Bone marrow (tissue), 2 donors: ENCODE results near the gene ARMH2.

Source experiments
- DNase-seq, 2 donors: peaks; one replicate each; lab custom pipeline; 2025; lab: John Stamatoyannopoulos, UW

The ARMH2 gene

DNA sequence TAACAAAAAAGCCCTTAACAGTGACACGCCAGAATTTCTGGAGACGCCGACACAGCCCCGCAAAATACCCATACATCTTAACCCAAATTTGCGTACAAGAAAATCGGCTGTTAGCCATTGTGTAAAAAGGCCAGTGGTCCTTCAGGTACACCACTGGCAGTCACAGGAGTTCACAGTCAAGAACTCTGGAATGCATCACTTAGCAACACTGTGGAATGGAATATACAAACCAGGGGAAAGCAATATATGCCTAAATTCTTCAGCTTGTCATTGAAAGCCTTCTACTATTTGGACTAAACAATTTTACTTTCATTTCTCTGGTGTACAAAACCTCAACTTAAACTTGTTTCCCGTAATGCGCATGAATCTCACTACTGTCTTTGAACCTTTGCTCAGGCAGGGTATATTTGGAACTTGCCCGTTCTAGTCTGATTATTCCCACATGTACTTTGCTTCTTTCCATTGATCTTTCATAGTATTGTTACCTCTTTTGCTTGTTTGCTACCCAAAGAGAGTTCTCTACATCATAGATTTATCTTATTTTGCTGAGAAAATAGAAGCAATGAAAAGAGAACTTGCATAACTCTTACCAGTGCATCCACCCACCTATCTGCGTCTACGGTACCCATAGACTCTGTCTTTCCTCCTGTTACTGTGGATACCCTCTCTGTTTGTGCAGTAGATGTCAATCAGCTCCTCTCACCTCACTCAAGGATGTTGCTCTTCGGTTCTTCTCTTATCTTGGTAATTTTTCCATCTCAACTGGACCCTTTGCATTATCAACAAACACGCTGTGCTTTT lies at the start of gene ARMH2:
ARMH2 (minus strand) TSS at position 178 of the 801 bp plus-strand sequence; CDS start at position 118, 60 bp downstream.
- no peak for DNase-seq

DNA sequence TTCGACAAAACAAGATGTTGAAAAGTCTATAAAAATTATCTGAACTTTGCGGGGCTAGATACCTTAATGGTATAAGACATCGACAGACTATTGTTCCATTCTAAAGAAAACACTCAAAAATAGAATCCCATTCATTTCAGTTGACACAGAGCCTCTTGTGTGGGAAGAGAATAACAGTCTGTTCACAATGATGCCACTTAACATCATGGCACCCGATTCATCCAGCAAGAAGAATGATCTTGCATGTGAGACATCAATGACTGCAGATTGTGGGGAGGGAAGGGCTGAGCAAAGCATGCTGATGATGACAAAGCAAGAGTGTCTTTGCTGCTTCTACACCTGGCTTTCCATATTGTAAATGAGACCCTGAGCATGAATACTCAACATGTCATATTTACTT lies 49.7 kb upstream of the ARMH2 start:
- no peak for DNase-seq

DNA sequence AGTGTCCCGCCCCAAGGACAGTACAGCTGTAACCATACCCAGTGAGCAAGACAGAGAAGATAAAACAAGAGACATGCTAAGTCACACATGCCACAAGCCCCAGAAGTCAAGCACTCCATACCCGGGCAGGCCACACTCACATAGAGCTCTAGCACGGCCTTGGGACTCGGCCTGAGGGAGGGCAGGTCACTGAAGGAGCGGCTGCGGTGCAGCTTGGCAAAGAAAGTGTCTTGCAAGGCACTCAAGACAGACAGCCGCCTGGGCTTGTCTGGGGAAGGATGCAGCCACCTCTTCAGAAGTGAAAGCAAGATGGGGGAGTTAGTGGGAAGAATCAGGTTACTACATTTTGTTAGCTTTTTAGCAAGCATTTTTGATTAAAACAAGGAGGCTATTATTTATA lies 48.7 kb upstream of the ARMH2 start:
- no peak for DNase-seq

DNA sequence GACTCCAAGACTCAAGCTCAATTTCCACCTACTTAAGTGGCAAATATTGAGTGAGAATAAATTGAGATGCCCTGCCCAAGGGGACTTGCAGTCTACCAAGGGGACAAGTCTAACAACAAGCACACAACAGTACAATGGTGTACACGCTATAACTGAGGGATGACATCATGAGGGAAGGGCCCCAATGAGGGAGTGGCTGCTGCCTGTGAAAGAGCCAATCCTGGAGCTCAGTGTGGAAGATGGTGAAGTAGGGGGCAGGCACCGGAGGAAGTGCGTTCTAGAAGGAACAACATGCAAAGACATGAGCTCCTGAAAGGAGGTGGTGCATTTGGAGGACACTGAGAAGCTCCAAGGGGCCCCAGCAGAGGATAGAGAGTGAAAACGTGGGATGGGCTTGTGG lies 46.9 kb upstream of the ARMH2 start:
- DNase-seq = no peak

DNA sequence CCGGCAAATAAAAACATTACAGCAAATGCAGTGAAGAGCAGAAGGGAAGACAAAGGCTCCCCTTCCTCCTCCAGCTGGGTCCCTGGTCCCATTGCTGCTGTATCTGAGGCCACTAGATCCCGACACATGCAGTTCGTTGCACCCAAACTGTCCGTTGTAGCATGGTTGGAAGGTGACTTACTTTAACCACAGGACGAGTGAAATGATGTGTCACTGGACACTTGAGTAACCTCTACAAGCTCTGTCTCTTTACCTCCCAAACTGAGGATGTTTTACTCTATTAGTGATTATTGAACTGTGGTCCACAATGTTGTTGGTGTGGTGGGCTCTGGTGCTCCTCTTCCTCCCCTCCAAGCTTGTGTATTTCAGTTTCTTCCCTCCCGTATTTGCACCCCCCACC lies 46.2 kb upstream of the ARMH2 start:
- DNase-seq = no peak

DNA sequence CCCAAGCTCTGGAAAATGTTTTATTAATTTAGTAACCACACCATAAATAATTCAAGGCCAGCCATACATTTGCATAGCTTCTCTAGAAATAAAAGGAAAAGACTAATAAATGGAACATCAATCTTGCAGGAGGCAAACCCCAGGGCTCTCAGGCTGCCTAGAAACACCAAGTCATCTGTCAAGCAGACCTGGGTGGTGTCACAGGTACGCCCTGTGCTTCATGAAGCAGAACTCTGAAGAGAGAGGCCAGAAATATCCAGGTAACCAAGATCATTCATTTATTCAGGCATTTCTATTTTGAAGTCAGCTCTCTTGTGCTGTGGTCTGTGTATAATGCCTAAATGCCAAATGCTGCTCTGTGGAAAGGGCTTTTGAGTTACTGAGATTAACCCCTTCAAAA lies 45.3 kb upstream of the ARMH2 start:
- DNase-seq = no peak

DNA sequence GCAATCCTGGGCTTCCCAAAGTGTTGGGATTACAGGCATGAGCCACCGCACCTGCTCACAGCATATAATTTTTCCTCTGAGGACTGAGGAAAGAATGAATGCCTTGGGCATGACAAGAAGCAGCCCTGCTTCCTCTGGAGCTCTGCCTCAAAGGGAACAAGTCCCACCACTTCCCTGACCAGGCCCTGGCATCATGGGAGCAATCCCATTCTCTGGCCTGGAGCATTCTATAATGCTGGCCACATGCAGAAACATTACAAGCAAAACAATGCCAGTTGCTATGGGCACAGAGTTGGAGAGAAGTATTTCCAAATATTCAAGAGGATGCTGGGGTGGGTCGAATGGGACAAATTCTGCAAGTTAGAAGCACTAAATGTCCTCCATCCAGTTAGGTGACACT lies 41.5 kb upstream of the ARMH2 start:
- DNase-seq = no peak

DNA sequence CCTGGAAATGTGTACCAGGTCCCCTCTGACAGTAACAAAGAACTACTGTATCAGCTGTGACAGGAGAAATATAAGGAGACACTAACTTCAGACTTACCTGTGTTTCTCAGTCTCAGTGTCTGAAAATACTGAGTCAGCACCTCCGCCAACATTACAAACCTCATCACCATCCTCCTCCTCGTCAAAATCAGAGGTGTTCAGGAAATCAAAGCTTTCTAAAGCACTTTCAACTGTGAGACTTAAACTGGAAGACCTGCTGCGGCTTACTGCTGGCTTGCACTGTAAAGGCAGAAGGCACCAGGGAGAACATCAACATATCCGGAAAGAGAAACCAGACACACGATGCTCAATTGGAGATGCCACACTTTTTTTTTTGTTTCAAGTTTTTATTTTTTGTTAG lies 40.3 kb upstream of the ARMH2 start:
- DNase-seq = no peak

DNA sequence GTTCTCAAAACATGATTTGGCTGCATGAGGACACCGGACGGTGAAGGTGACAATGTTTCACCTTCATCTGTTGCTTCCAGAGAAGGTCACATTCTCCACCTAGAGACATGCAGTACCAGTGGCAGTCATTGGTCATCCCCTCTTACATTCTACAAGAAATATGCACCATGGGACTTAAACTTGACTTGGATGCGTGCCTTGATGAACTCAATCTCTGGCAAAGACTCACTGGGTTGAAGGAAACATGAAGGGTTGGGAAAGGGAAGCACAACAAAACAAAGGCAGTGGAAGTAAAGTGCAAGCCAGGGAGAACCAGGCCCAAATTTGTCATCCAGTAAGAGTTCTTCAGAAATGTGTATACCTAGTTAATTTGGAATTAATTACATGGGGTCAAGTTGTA lies 39.4 kb upstream of the ARMH2 start:
- DNase-seq = no peak

DNA sequence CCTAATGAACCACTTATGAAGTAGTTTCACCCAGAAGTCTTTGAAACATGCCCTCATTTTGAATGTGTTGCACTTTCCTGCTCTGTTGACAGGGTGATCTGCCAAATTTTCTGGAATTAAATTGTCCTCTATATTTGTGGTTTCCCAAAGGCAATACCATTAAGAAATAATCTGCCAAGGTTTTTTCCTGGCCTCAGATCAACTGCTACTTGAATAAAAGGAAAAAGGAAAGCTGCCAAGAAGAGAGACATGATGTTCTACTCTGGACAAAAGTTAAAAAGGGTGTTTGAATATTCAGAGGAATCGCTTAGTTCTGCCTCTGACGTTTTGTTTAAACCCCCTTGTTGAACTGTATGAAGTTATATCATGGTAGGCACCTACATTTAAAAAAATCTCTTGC lies 37.4 kb upstream of the ARMH2 start:
- DNase-seq = no peak

DNA sequence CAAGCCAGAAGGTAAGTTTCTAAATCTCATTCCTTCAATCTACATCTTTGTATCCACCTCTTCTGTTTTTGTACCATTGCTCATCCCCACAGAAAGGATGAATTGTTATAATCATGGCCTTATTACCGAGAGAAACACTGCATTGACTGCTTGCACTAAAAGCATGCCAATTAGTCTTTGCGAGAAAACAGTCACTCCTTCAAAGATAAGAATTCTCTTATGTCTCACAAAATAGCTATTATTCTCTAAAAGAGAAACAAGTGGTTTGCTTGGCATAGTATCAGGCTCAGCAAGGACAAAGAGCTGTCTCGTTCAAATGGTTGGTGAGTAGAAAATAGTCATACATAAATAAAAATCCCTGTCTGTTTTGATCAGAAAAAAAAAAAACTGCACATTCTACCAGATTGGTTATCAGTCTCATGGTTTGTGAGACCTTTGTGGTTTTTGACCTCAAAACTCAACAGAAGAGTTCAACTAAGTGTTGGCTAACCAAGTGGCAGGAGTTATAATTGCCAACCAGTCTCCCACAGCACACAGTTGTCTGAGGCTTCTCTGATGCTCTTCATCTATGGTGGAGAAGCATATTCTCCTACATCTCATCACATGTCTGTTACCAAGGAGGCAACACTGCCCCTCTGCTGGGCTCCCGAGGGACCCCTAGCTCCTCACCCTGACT lies 35.1 kb upstream of the ARMH2 start:
- no peak for DNase-seq

DNA sequence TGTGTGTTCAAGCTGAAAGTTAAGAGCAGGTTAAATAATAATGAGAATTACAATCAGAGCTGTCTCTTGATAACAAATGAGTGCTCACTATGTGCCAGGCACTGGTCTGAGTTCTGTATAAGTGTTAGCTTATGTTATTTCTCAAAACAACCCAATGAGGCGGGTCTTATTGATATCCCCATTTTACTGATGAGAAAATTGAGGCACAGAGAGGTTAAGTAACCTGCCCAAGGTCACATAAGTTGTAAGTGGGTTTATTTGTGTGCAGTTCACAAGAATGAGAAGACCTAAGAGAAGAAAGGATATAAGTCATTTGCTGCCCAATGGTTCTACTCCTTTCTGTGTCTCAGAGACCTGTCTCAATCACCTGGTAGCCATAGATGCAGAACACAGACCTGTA lies 34.1 kb upstream of the ARMH2 start:
- no peak for DNase-seq

DNA sequence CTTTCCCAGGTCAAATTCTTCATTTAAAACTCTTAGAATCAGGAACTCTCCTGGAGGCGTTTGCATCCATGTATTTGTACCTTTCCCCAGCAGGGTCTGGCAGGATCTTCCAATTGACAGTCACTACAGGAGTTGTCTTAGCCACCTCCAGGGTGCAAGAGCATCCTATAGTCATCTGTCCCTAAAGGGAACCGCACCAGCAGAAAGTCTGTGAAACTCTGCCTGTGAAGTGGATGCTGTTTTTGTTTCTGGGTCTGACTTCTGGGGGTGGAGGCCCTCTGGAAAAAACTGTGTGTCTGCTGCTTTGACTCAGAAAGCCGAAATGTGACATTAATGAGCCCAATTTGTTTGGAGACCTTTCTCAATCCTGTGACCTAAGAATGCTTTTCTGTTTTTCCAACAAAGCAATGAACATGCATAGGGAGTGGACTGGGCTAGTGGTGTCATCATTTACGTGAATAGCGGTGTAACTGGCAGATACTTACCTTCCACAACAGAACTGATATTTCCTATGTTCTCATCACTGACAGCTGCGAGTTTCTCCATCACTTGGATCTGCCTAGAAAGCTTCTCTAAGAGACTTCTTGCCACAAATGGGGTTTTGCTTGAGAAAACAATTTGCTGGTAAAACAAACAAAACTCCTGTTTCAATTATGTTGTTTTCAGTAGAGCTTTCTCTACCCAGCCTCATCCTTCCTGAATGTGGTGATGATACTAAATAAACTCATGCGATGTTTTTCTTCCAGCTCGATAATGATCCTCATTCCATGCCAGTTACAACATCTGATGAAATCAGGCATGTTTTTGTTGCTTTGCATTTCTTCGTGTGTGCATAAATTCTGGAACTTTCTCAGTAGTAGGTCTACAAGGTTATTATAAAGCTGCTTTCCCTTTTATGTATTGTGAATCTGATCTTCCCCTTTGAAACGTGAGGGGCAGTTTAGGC lies 33.3 kb upstream of the ARMH2 start:
- no peak for DNase-seq

DNA sequence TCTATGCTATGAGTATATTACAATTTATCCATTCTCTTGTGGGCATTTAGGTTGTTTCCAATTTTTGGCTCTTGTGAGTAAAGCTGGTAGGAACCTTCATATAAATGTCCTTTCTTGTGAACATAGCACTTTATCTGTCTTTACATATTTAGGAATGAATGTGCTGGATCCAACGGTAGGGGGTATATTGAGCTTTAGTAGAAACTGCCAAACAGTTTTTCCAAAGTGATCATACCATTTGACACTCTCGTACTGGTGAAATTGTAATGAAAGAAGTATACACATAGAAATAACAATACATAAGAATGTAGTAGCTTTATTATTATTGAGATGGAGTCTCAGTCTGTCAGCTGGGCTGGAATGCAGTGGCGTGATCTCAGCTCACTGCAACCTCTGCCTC lies 30.9 kb upstream of the ARMH2 start:
- no peak for DNase-seq

DNA sequence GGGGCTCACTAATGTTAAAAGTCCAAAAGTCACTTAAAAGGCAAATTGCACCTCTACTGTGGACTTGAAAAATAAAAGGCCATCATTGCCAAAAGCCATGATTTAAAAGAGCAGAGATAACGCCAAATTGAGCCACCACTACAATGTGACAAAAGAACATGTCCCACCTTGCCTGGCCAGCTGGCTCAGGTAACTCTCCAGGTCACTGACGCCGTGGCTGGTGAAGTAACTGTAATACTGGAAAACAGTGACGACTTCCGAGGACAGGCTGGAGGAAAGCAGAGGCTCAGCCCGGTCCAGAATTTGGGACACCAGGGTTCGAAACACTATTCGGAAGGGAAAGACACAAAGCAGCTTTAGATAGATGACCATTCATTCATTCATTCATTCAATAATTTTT lies 29.3 kb upstream of the ARMH2 start:
- DNase-seq = no peak

DNA sequence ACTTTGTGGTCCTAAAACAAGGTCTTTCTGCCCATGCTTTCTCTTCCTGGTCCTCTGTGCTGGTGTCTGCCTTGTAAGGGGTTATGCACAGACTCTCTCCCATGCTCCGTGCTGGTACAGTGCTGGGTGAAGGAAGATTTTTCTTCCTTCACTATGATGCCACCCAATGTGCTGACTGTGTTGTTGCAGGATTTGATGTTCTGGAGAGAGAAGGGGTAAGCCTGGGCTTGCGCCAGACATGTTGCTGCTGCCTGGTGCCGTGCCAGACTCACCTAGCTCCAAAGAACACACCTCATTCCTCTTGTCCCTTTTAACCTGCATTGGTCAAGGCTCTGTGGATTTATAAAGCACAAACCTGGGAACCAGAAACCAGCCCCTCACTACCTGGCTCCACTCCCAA lies 28.4 kb upstream of the ARMH2 start:
- no peak for DNase-seq

DNA sequence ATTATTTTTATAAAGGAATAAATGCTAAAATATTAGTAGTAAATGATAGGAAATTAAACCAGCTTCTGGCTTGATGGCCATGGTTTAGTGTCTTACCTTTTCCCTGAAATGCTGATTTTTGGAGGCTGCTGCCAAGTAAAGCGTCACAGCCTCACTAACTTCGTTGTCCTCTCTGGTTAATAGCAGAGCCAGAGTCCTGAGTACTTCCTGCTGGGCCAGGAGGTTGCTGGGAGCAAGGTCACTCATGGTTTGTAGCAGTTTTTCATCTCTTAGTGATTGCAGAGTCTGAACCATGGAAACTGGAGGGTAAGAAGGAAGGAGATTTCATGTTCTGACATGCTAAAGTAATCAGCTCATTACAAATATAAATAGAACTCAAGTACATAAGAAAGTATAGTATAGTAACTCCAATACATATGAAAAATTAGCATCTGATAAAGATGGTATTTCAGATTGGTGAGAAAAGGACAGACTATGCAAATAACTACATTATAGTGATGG lies 26.5 kb upstream of the ARMH2 start:
- DNase-seq = no peak

DNA sequence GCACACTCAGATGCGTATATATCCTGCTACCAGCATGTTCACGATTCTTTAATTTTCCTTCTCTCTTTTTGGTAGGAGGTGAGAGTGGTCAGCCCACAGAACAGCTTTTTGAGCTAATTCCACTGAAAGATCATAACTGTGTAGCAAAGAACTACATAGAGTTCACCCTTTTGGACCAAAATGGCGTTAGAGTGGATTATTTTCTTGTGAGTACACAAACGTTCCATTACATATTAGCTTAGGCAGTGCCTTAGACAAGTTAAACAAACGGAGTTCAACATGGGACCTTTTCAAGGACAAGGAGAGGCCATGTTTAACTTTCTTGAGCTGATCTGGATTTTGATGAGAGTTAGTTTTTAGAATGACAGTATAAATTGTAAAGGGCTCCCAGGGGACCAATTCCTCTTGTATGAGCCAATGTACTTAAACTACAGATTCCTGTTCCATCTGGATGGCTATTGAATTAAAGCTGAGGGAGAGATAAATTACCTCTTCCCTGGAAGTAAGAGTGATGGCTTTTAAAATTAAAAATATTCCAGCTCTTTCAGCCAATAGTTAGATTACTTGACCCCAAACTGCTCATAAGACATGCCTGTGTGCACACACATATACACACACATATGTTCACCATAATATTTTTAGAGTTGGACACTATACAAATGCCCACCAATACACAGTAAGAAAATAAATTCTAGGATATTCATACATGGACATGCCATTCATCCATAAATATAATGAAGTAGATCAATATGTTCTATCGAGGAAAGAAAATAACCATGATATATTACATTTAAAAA lies 25.6 kb upstream of the ARMH2 start:
- no peak for DNase-seq

DNA sequence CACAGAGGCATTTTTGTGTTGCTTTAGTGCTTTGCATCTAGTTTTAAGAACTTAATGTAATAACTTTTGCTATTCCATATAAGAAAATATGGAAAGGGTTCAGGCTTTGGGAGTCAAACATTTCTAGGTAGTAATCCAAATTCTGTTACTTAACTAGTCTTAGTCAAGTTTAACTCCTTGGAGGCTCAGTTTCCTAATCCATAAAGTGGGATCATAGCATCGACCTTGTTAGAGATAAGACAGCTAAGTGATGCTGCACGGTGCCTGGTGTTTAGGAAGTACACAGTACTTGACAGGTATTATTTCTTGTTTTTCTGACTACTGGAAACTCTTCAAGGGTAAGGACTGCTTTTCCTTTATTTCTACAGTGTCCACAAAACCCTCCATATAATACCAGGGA lies 24.5 kb upstream of the ARMH2 start:
- no peak for DNase-seq

DNA sequence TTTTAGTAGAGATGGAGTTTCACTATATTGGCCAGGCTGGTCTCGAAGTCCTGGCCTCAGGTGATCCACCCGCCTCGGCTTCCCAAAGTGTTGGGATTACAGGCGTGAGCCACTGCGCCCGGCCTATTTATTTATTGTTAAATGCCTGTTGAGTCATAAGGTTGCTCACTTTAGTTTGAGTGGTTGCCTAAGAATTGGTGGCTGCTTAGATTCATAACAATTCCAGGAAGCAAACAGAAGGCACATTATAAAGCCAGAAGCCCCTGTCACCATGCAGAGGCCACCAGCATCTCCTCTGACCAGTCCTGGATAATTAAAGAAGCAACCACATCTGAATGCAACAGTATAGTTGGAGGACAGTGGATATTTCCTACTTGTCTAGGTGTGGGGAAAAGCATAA lies 24.0 kb upstream of the ARMH2 start:
- DNase-seq = no peak

DNA sequence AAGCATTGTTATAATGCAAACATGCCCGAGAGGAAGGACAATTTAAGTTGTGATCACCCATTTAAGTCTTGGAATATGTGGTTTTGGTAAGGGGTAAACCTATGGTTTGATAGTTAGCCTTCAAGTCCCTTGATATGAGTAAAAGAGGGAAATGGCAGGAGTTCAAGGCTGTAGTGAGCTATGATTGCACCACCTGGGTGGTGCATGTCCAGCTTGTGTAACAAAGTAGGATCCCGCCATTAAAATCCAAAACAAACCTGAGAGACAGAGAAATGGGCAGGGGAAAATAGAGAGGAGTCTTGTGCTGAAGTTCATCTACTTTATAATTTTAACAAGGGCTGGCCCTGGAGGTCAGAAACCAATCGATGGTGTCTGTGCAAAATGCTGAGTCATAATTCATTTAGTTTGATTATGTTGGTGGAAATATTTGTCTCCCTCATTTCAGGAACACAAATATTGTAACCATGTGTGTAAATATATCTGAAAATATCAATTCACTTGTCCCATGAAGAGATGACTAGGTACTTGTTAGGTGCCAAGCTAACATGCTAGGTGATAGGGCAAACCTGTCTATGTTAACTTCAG lies 23.2 kb upstream of the ARMH2 start:
- DNase-seq = no peak
